Amniotic epithelial cell (primary cell): ENCODE results near the gene TNF.

Experiments used
- DNase-seq: peaks from one replicate; pipeline ENCODE4 v3.0.0-alpha.2; 2010; ENCODE audit warnings: low read depth

Gene TNF

GRCh38 chr6:31573239-31574105 lies 1.9 kb upstream of the TNF start:
- DNase-seq = no peak

GRCh38 chr6:31574106-31575061 lies 981 bp upstream of the TNF start:
- DNase-seq = no peak

- DNase-seq = no peak
These were observed 754 bp downstream of the TNF start for GRCh38 chr6:31575952-31576685.

GRCh38 chr6:31576897-31577578 lies 1.7 kb downstream of the TNF start:
- no peak for DNase-seq

- DNase-seq = no peak
These were observed 2.2 kb downstream of the TNF start for GRCh38 chr6:31577579-31577966.

GRCh38 chr6:31578184-31579118 lies 3.1 kb downstream of the TNF start:
- no peak for DNase-seq

- no peak for DNase-seq
These were observed 3.7 kb downstream of the TNF start for GRCh38 chr6:31579119-31579505.

- no peak for DNase-seq
These were observed 4.4 kb downstream of the TNF start for GRCh38 chr6:31579546-31580437.

- DNase-seq = no peak
These were observed 5.0 kb downstream of the TNF start for GRCh38 chr6:31580438-31580740.

GRCh38 chr6:31580807-31581433 lies 5.6 kb downstream of the TNF start:
- DNase-seq = peak; percentile 56

GRCh38 chr6:31581434-31582229 lies 6.3 kb downstream of the TNF start:
- no peak for DNase-seq

- DNase-seq = no peak
These were observed 6.9 kb downstream of the TNF start, which contains the start of gene LTB for GRCh38 chr6:31582230-31582643. Gene LTB (minus strand): TSS chr6:31582424. CDS start chr6:31582417, 7 bp downstream.

GRCh38 chr6:31585491-31585890 lies 10.1 kb downstream of the TNF start:
- no peak for DNase-seq

- no peak for DNase-seq
These were observed 10.6 kb downstream of the TNF start, which contains the start of gene LST1 for GRCh38 chr6:31586008-31586407. Gene LST1 (plus strand): TSS chr6:31586277. CDS start chr6:31587300, 1,023 bp downstream.

- no peak for DNase-seq
These were observed 11.4 kb downstream of the TNF start for GRCh38 chr6:31586599-31587281.

GRCh38 chr6:31587791-31588777 lies 12.7 kb downstream of the TNF start:
- no peak for DNase-seq
